ENCODE measurements around the gene NR1H3. TPM values are rescaled to one million over a fixed set of nuclear protein-coding genes. Genes with fewer than 3 reads are reported as not detected.

Gene NR1H3
- total RNA-seq, 1 experiment from 2014 or later: 44.8 TPM

DNA sequence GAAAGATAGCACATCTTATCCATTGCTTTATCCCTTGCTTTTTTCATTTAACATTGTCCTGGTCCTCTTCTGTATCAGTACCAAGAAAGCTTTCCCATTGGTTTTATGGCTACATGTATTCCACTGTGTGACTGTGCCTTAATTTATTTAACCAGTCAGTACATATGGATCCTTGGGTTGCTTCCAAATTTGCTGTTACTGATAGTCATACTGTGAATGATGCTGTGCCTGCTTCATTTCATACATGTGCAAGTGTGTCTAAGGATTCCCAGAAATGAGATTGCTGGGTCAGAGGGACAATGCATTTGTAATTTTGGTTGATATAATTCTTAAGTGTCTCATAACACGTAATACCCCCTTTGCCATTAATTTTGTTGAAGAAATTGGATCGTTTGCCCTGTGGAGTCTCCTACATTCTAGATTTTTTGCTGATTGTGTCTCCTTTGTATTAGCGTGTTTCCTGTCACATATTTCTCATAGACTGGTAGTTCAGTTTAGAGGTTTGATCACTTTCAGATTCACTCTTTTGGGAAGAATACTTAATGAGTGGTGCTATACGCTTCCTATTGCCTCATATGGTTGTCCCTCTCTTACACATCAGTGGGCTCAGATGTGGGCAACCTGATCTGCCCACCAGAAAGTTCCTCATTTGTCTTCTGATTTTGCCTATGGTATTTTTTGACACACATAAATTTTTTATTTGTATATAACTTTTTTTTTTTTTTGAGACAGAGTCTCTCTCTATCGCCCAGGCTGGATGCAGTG, 59.5 kb downstream of the NR1H3 start:
- H3K9me3 ChIP-seq: no peaks in the 10 kb centered on the region
- H3K4me3 ChIP-seq (ENCODE audit: low read depth, low read length): no peak overlapping the region
- Mint-ChIP-seq H3K9me3 (ENCODE audit: unreplicated experiment) (no peaks in the 10 kb centered on the region), H3K36me3 (ENCODE audit: insufficient read depth, unreplicated experiment) (peaks cover 51% of the 10 kb centered on the region), H3K4me1 (ENCODE audit: low read depth, unreplicated experiment) (no peaks in the 10 kb centered on the region), H3K4me3 (ENCODE audit: unreplicated experiment) (no peak overlapping the region), H3K27me3 (ENCODE audit: insufficient read depth, unreplicated experiment) (no peaks in the 10 kb centered on the region), H3K27ac (ENCODE audit: unreplicated experiment) (no peak overlapping the region)
- BruUV-seq (replicated peaks): no TSS peak
- TF ChIP-seq, protein P1, sequence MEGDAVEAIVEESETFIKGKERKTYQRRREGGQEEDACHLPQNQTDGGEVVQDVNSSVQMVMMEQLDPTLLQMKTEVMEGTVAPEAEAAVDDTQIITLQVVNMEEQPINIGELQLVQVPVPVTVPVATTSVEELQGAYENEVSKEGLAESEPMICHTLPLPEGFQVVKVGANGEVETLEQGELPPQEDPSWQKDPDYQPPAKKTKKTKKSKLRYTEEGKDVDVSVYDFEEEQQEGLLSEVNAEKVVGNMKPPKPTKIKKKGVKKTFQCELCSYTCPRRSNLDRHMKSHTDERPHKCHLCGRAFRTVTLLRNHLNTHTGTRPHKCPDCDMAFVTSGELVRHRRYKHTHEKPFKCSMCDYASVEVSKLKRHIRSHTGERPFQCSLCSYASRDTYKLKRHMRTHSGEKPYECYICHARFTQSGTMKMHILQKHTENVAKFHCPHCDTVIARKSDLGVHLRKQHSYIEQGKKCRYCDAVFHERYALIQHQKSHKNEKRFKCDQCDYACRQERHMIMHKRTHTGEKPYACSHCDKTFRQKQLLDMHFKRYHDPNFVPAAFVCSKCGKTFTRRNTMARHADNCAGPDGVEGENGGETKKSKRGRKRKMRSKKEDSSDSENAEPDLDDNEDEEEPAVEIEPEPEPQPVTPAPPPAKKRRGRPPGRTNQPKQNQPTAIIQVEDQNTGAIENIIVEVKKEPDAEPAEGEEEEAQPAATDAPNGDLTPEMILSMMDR (IDR thresholded peaks at IDR 0.05; ENCODE audit: insufficient read depth in 1 of 2, low read depth in 1 of 2, low read length in 1 of 2, severe bottlenecking in 1 of 2, unreplicated experiment in 1 of 2): no peak
- CTCF ChIA-PET: no interaction called here
- POLR2A ChIA-PET: no interaction called here
- no peaks in the 10 kb centered on the region for H3K27me3 ChIP-seq (replicated peaks; ENCODE audit: control insufficient read depth, insufficient read depth, low read length)
- intact Hi-C loops (cut with micrococcal nuclease; ENCODE audit: unreplicated experiment): no loop called here
- H3K4me1 ChIP-seq: no peaks in the 10 kb centered on the region
- DNase-seq: no peak
- peaks cover 4% of the 10 kb centered on the region for H3K36me3 ChIP-seq (ENCODE audit: control insufficient read depth, insufficient read depth, low read length)

DNA sequence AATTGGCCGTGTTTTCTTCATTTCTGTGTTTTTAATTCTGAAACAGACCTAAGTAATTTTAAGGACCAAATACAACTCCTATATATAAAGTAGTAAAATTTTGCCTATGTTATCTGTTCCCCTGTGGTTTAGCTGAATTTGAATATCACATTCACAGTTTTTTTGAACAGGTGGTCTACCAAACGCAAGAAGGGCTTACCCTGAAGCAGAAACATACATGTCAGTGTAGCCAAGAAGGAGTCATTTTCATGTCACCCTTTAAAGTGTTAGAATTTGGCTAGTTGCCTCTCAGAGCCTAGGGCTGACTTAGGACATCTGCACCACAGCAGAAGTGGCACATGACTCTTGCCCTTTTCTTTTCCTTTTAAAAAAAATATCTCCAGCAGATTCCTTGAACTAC, 60.4 kb downstream of the NR1H3 start:
- no peaks in the 10 kb centered on the region for H3K4me1 ChIP-seq
- H3K9me3 ChIP-seq: no peaks in the 10 kb centered on the region
- BruUV-seq (replicated peaks): no TSS peak
- DNase-seq: no peak
- ChIA-PET CTCF (no interaction called here), POLR2A (no interaction called here)
- no peaks in the 10 kb centered on the region for H3K27me3 ChIP-seq (replicated peaks; ENCODE audit: control insufficient read depth, insufficient read depth, low read length)
- intact Hi-C loops (cut with micrococcal nuclease; ENCODE audit: unreplicated experiment): no loop called here
- H3K4me3 ChIP-seq (ENCODE audit: low read depth, low read length): no peak overlapping the region
- Mint-ChIP-seq H3K27ac (ENCODE audit: unreplicated experiment) (no peak overlapping the region), H3K4me3 (ENCODE audit: unreplicated experiment) (no peak overlapping the region), H3K9me3 (ENCODE audit: unreplicated experiment) (no peaks in the 10 kb centered on the region), H3K27me3 (ENCODE audit: insufficient read depth, unreplicated experiment) (no peaks in the 10 kb centered on the region), H3K4me1 (ENCODE audit: low read depth, unreplicated experiment) (no peaks in the 10 kb centered on the region), H3K36me3 (ENCODE audit: insufficient read depth, unreplicated experiment) (peaks cover 42% of the 10 kb centered on the region)
- TF ChIP-seq, protein P1 (IDR thresholded peaks at IDR 0.05; ENCODE audit: insufficient read depth in 1 of 2, low read depth in 1 of 2, low read length in 1 of 2, severe bottlenecking in 1 of 2, unreplicated experiment in 1 of 2): no peak
- H3K36me3 ChIP-seq (ENCODE audit: control insufficient read depth, insufficient read depth, low read length): peaks cover 4% of the 10 kb centered on the region

Other genes with a start within 250 kb of the NR1H3 start
- gene ARFGAP2, start 81.1 kb upstream of the NR1H3 start, total RNA-seq (2022): 99.9 and 100.0 TPM in 2 replicates
- 72.8 and 76.7 TPM in 2 replicates for gene PACSIN3, start 71.6 kb upstream of the NR1H3 start, total RNA-seq (2022)
- 42.2 and 43.7 TPM in 2 replicates for gene DDB2, start 43.0 kb upstream of the NR1H3 start, total RNA-seq (2022)
- 44.7 and 48.2 TPM in 2 replicates for gene ACP2, start 9.2 kb upstream of the NR1H3 start, total RNA-seq (2022)
- gene MADD, start 12.1 kb downstream of the NR1H3 start, total RNA-seq (2022): 63.8 and 65.9 TPM in 2 replicates
- gene MYBPC3, start 94.7 kb downstream of the NR1H3 start, total RNA-seq (2022): not detected in 2 replicates
- not detected in 2 replicates for gene SPI1, start 120.6 kb downstream of the NR1H3 start, total RNA-seq (2022)
- gene SLC39A13, start 150.6 kb downstream of the NR1H3 start, total RNA-seq (2022): 27.1 and 30.8 TPM in 2 replicates
- gene PSMC3, start 168.4 kb downstream of the NR1H3 start, total RNA-seq (2022): 191 and 196 TPM in 2 replicates
- gene RAPSN, start 191.1 kb downstream of the NR1H3 start, total RNA-seq (2022): 0.93 and 2.0 TPM in 2 replicates

Data from Caco-2 (cell line).